ENCODE results near the gene ANKRD16.

ANKRD16 gene

GRCh38 chr10:5927306-5927705, 37.6 kb upstream of the ANKRD16 start:
- Histone ChIP-seq H2AFZ (no peak overlapping the region), H3K4me3 (ENCODE audit: low read depth, low read length) (no peak overlapping the region), H3K27me3 (ENCODE audit: control insufficient read depth, insufficient read depth, low read length) (no peaks in the 10 kb centered on the region), H3K4me2 (ENCODE audit: low read length) (no peak overlapping the region), H3K27ac (no peak overlapping the region), H3K4me1 (no peaks in the 10 kb centered on the region), H3K36me3 (ENCODE audit: control insufficient read depth, insufficient read depth, low read length) (no peaks in the 10 kb centered on the region), H3K9me3 (ENCODE audit: control insufficient read depth, low read length) (no peaks in the 10 kb centered on the region), H3K79me2 (no peaks in the 10 kb centered on the region), H3K9ac (no peak overlapping the region)
- TF ChIP-seq, protein P1, sequence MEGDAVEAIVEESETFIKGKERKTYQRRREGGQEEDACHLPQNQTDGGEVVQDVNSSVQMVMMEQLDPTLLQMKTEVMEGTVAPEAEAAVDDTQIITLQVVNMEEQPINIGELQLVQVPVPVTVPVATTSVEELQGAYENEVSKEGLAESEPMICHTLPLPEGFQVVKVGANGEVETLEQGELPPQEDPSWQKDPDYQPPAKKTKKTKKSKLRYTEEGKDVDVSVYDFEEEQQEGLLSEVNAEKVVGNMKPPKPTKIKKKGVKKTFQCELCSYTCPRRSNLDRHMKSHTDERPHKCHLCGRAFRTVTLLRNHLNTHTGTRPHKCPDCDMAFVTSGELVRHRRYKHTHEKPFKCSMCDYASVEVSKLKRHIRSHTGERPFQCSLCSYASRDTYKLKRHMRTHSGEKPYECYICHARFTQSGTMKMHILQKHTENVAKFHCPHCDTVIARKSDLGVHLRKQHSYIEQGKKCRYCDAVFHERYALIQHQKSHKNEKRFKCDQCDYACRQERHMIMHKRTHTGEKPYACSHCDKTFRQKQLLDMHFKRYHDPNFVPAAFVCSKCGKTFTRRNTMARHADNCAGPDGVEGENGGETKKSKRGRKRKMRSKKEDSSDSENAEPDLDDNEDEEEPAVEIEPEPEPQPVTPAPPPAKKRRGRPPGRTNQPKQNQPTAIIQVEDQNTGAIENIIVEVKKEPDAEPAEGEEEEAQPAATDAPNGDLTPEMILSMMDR (IDR thresholded peaks at IDR 0.05), result no peak

DNA sequence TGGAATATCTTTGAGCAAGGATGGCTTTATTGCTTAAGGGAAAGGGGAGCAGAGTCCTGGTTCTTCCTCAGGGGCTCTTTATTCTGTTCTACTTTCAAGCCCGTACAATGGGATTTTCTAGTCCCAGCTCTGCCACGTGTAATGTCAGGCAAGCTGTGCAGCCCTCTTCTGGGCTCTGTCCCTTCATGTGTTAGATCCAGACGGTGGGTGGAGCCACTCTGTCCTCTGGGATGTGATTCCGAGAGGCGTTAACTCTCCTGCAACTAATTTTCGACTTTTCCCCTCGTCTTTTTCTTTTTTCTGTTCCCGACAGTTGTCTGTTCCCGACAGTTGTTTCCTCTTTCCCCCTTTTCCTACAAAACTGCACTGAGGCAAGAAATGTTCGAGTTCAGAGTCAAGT, 35.2 kb upstream of the ANKRD16 start:
- TF ChIP-seq, protein P1 (IDR thresholded peaks at IDR 0.05), result no peak
- Histone ChIP-seq H2AFZ (no peak overlapping the region), H3K36me3 (ENCODE audit: control insufficient read depth, insufficient read depth, low read length) (no peaks in the 10 kb centered on the region), H3K4me2 (ENCODE audit: low read length) (no peak overlapping the region), H3K4me3 (ENCODE audit: low read depth, low read length) (no peak overlapping the region), H3K9ac (no peak overlapping the region), H3K27me3 (ENCODE audit: control insufficient read depth, insufficient read depth, low read length) (no peaks in the 10 kb centered on the region), H3K9me3 (ENCODE audit: control insufficient read depth, low read length) (no peaks in the 10 kb centered on the region), H3K4me1 (no peaks in the 10 kb centered on the region), H3K27ac (no peak overlapping the region), H3K79me2 (no peaks in the 10 kb centered on the region)

GRCh38 chr10:5921746-5922145, 32.1 kb upstream of the ANKRD16 start:
- Histone ChIP-seq H3K79me2 (no peaks in the 10 kb centered on the region), H3K36me3 (ENCODE audit: control insufficient read depth, insufficient read depth, low read length) (no peaks in the 10 kb centered on the region), H3K9me3 (ENCODE audit: control insufficient read depth, low read length) (no peaks in the 10 kb centered on the region), H3K4me3 (ENCODE audit: low read depth, low read length) (no peak overlapping the region), H3K4me2 (ENCODE audit: low read length) (no peak overlapping the region), H3K4me1 (no peaks in the 10 kb centered on the region), H2AFZ (no peak overlapping the region), H3K27ac (no peak overlapping the region), H3K9ac (no peak overlapping the region), H3K27me3 (ENCODE audit: control insufficient read depth, insufficient read depth, low read length) (no peaks in the 10 kb centered on the region)
- TF ChIP-seq, protein P1 (IDR thresholded peaks at IDR 0.05), result no peak

DNA sequence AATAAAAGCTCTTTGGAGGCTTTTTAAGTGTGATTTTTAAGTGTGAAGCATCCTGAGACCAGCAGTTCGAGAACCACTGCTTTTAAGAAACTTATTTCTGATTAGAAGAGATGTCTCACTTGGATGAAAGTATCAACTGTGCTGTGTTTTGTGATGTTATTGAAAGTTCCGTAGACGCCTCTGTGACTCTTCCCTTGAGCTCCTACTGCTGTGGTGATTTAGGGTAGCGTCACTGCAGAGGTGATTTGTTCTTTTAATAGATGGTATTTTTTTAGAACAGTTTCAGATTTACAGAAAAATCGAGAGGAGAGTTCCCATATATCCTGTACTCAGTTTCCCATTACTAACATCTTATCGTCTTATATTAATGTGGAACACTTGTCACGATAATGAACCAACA, 29.9 kb upstream of the ANKRD16 start:
- Histone ChIP-seq H3K9ac (no peak overlapping the region), H2AFZ (no peak overlapping the region), H3K4me1 (no peaks in the 10 kb centered on the region), H3K4me2 (ENCODE audit: low read length) (no peak overlapping the region), H3K27ac (no peak overlapping the region), H3K36me3 (ENCODE audit: control insufficient read depth, insufficient read depth, low read length) (no peaks in the 10 kb centered on the region), H3K9me3 (ENCODE audit: control insufficient read depth, low read length) (no peaks in the 10 kb centered on the region), H3K4me3 (ENCODE audit: low read depth, low read length) (no peak overlapping the region), H3K79me2 (no peaks in the 10 kb centered on the region), H3K27me3 (ENCODE audit: control insufficient read depth, insufficient read depth, low read length) (no peaks in the 10 kb centered on the region)
- TF ChIP-seq, protein P1 (IDR thresholded peaks at IDR 0.05), result no peak

DNA sequence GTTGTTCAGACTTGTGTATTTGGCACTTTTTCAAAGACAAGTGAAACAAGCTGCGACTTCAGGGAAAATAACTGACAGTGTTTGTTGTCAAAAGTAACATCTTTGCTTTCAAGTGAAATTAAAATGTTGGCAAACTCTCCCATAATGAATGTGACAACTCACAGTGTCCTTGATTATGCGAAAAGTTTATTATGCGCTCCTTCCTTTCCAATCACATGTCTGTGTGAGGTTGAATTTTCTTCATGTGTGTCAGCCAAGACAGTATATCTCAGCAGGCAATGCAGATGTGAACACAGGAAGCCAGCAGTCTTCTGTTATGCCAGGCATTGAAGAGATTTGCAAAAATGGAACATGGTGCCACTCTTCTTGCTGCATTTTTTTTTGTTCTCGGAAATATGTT, 29.1 kb upstream of the ANKRD16 start:
- H3K27me3 ChIP-seq (ENCODE audit: control insufficient read depth, insufficient read depth, low read length), result no peaks in the 10 kb centered on the region
- TF ChIP-seq, protein P1 (IDR thresholded peaks at IDR 0.05), result no peak
- no peak overlapping the region for H3K9ac ChIP-seq

More for the DNA sequence above, 29.1 kb upstream of the ANKRD16 start:
- Histone ChIP-seq H3K4me2 (ENCODE audit: low read length) (no peak overlapping the region), H3K27ac (no peak overlapping the region), H3K36me3 (ENCODE audit: control insufficient read depth, insufficient read depth, low read length) (no peaks in the 10 kb centered on the region), H3K79me2 (no peaks in the 10 kb centered on the region), H3K4me3 (ENCODE audit: low read depth, low read length) (no peak overlapping the region), H3K4me1 (no peaks in the 10 kb centered on the region), H2AFZ (no peak overlapping the region), H3K9me3 (ENCODE audit: control insufficient read depth, low read length) (no peaks in the 10 kb centered on the region)

All from parathyroid adenoma (tissue), 2 donors.